HEK293T (cell line): ENCODE results near the gene CYP26C1.

Experiments used
- BHLHE40 ChIP-seq: fragments of 450-650 bp; IDR thresholded peaks from 2 replicates; pipeline ENCODE4 v1.6.1; 2016; ENCODE audit warnings: mild to moderate bottlenecking, moderate library complexity, borderline replicate concordance
- ELF4 ChIP-seq: fragments of 450-650 bp; IDR thresholded peaks from 2 replicates; pipeline ENCODE4 v1.6.1; 2017; ENCODE audit warnings: antibody characterized with exemption
- FOXK2 ChIP-seq: fragments of 450-650 bp; IDR thresholded peaks from 2 replicates; pipeline ENCODE4 v1.6.1; 2016; ENCODE audit warnings: mild to moderate bottlenecking
- FOXM1 ChIP-seq: fragments of 450-650 bp; IDR thresholded peaks from 2 replicates; pipeline ENCODE4 v1.6.1; 2017; ENCODE audit warnings: mild to moderate bottlenecking, borderline replicate concordance
- HDGF ChIP-seq: fragments of 450-650 bp; IDR thresholded peaks from 2 replicates; pipeline ENCODE4 v1.6.1; 2017; ENCODE audit warnings: antibody characterized with exemption, borderline replicate concordance
- SP1 ChIP-seq: fragments of 450-650 bp; IDR thresholded peaks from 2 replicates; pipeline ENCODE4 v1.6.1; 2017
- SUZ12 ChIP-seq: fragments of 450-650 bp; IDR thresholded peaks from 2 replicates; pipeline ENCODE4 v1.6.1; 2016; ENCODE audit warnings: mild to moderate bottlenecking

DNA sequence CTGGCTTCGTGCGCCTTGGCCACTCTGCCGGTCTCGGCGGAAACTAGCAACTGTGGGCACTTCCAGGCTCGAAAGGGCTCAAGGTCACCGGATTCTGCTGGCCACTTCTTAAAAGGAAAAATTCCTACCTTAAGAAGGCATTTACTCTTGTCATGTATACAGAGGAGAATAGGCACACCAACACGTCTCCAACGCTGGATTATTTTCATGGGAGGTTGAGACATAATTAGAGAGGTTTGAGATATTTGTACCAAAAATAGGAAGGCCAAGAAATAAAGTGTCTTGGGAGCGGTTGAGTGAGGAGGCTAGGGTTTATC, 8.6 kb downstream of the CYP26C1 start:
- TF ChIP-seq HDGF (no peak), ELF4 (no peak), FOXK2 (no peak), FOXM1 (no peak), SUZ12 (no peak), SP1 (no peak), BHLHE40 (no peak)
